NCI-H226 (cell line): ENCODE results near the gene TAL2.

ENCODE experiments used
- DNase-seq: peaks from one replicate; pipeline ENCODE4 v3.0.0-alpha.2; 2015

TAL2 gene

GRCh38 chr9:105662184-105663104, at the start of gene TAL2:
Gene TAL2, plus strand, starts transcription at chr9:105662457. Its CDS starts 40 bp downstream, at chr9:105662497.
- DNase-seq = no peak

DNA sequence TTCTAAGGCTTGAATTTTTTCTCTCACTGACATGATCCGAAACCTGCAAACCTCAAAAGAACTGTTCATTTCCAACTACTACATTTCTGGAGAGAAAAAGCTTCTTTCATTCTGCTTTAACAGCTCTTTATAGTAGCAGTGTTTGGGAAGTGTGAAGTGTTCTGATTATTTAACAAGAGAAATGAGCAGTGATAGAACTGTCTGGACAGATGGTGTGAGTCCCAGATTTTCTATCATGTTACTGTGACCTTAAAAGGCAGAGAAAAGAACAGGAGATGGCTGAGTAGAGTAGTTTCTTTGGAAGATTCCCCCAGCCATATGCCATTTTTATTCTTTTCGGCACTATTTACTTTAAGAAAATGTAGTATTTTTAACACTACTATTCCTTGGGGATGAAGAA, 41.3 kb upstream of the TAL2 start:
- DNase-seq = no peak

GRCh38 chr9:105625088-105625487, 37.2 kb upstream of the TAL2 start:
- DNase-seq = no peak

- no peak for DNase-seq
Measured at GRCh38 chr9:105632807-105633206, 29.4 kb upstream of the TAL2 start.

GRCh38 chr9:105633411-105633810, 28.8 kb upstream of the TAL2 start:
- DNase-seq = no peak

- no peak for DNase-seq
Measured at GRCh38 chr9:105636331-105636730, 25.9 kb upstream of the TAL2 start.

DNA sequence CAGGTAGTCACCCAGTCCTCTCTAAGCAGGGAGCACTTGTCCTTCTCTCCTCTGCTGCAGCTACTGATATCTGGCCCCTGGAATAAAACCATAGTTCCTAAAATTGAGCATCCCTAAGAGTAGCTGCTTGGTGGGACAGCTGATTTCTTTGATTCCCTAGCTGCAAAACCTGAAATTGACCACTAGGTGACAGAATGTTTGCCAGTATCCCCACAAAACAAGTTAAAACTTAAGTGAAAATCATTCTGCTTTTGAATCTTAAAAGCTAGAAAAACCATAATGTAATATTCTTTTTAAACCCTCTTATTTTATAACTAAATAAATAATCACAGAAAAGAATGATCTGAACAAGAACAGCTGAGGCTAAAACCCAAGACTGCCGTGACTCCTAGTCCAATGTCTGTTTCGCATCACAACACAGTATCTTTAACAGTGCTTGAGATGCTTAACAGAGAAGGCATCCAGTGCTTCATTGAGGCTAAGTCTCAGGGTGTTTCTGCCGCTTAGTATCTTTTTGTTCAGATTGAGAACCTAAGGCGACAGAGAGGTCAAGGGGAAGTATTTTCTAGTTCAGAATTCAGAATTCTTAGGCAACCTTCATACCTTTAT, 24.4 kb upstream of the TAL2 start:
- DNase-seq = no peak

- no peak for DNase-seq
Measured at GRCh38 chr9:105639936-105640335, 22.3 kb upstream of the TAL2 start.

DNA sequence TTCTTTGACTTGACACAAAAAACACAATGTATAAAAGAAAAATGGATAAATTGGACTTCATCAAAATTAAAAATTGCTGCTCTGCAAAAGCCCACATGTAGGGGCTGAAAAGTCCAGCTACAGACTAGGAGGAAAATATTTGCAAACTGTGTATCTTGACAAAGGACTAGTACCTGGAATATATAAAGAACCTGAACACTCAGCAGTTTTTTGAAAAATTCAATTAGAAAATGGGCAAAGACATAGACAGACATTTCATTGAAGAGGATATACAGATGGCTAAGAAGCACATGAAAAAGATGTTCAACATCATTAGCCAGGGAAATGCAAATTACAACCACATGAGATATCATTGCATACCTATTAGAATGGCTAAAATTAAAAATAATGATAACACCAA, 18.5 kb upstream of the TAL2 start:
- no peak for DNase-seq

DNA sequence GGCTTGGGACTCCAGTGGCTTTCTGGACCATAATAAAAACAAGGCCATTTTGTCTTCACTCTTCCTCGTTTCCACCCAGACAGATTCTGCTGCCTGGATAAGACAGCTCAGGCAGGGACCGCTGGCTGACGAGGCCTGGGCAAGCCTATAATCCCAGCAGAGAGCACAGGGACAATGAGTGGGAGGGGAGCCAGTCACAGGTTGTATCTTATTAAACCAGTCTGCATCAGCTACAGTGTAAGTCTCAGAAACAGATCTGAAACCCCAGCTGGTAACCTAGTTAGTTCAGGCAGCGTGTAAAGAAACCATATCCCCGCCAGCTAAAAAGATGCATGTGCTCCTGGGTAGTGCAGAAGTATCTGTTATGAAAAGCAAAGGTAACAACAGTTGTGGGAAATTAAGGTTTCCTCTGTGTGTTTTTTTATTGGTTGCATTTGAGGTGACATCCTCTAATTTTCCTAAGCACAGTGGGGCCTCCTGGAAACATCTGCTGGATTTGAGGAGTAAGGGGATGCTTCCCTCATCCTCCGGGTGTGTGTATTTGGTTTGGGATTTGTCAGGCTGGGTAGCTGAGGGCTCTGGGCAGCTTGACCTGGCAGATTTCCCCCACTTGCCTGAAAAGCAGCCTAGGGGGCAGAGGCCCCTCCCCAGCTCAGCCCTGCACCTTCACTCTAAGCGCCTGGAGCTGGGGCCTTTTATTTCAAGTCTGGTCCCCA, 15.2 kb upstream of the TAL2 start:
- DNase-seq = no peak

DNA sequence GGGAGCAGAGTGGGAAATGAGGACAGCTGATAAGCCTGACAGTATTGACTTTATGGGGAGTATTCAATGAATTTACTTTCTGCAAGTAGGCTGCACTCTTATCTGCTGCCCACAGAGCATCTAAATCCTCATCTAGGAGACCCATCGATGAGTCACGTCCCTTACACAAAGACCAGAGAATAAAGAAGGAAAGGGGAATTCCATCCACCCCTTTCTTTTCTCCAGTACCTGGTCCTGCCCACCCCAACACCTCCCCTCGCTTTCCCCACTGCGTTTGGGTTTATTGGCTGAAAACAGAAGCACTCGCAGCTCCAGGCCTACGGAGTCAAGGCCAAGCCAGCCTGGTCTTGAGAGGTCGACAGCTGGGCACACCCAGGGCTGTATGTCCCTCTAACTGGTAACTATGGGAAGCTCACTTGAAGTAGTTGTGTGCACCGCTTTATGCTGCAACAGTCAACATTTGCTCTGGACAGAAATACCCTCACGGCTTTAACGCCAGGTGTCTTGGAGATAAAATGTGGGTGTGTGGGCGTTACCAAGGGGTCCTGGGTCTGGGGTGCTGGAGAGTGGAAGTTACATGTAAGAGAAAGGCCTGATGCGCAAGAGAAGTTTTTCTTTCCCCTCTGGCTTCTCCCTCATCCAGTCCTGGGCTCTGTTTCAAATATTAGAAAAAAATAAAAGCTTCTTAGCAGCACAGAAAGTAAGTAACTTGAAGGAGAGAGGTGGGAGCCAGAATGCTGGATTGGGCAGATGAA, 14.5 kb upstream of the TAL2 start:
- DNase-seq = no peak

DNA sequence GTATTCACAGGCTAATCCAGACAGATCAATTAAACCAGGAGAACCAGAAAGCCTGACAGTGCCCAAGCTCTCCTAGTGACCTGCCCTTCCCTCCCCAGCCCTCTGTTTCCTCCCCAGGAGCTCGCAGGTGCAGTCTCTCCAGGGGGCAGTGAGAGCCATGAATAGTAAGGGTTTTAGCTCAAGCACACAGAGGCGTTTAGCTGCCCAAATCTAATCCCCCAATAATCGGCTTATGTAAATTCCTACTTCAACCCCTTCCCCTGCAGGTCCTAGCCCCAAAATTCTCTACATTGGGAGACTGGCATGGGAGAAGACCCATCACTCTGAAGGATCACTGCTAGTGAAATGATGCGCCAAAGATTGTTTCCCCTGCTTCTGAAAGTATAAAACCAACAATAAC, 10.5 kb upstream of the TAL2 start:
- DNase-seq = no peak

DNA sequence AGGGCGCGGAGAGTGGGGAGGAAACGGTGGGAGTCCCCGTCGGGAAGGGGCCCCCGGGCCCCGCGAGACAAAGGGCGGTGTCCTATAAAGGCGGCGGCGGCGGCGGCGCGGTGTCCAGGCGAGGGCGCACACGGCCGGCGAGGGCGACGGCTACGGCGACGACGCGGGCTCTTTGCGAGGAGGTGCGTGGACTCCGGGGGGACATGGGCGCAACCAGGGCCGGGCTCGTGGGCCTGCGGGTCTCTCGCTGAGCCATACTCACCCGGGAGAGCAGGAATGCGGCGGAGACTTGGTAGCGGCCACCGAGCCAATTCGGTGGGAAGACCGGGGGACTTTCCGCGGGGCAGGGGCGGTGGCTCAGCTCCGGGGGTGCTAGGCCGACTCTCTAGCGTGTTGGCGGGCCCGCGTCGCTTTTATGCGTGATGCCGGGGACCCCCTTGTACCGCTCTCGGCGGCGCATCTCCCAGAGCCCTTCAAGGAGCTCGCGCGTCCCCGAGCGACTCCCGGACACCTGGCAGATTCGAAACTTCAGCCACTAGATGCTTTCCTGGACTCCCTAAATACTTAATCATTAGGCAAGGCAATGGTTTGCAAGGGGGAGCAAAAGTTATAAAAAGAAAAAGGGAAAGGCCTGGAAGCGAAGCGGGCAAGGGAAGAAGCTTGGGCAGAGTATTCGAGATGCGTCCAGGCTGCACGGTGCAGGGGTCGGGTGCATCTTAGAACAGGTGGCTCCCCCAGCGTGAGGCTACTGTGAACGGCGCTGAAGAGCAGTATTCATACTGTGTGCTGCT, 5.9 kb upstream of the TAL2 start:
- DNase-seq = no peak

GRCh38 chr9:105658351-105658750, 3.9 kb upstream of the TAL2 start:
- no peak for DNase-seq

DNA sequence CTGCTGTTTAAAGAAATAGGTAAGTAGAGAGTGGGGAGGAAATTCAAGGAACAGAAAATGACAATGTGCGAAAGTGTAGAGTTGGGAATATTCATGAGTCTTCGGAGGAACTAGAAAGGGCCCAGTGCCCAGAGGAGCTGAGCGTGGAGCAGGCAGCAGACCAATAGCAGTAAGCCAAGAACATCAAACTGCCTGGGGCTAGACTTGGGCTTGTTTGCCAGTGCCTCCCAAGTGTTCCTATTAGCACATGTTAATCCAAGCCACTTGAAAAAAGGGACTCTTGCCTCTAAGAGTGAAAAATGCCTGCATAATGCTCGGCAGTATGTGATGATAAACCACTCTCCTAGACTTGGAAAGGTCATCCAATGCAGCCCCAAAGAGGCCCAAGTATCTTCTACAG, 1.2 kb upstream of the TAL2 start:
- no peak for DNase-seq

- no peak for DNase-seq
Measured at GRCh38 chr9:105663914-105664313, 1.7 kb downstream of the TAL2 start.

DNA sequence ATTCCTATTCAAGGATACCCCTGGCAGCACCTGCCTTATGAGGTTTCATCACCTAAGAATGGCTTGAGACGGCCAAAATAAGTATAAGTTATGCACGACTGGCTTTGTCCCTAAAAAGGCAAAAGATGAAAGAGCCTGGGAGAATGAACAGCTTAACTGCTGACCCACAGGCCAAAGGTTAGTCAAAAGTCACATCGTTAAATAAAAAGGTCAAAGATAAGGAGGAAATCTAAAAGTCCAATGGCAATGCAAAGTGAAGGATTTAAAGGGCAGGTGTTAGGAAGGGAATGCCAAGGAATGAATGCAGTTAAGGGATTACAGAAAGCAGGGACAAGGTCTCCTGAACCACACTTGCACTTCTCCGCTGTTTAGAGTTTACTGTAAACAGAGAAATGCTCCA, 5.6 kb downstream of the TAL2 start:
- DNase-seq = no peak

DNA sequence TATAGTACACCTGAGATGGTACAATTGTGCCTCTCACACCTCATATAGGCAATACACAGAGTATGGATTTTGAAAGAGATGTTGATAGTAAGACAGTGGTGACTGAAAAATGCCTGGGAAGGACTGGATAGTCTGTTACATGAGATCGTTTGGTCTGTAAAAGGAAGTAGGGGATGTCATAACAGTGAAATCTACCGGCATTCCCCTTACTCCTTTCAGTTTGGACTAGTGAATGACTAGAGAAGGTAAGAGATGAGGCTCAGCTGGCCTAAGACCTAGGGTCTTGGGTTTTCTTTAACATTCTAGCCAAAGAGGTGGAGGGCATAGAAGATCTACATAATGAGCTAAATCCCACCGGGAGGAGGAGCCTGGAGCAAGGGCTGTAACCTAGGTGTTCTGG, 8.1 kb downstream of the TAL2 start:
- DNase-seq = no peak

DNA sequence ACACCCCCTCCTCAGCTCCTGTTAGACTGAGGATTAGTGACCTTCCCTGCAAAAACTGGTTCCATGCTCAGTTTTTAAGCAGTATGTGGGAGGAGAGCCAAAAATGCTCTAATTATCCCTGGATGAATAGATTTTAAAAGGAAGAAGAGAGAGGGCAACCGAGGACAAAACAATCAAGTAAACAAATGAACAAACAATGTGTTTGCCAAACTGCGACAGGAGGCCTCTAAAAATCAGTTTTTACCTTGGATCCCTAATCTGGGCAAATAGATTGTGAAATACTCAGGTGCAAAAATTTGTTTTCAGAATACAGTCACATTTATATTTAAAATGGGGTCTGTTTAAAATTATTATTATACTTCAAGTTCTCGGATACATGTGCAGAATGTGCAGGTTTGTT, 8.5 kb downstream of the TAL2 start:
- no peak for DNase-seq

DNA sequence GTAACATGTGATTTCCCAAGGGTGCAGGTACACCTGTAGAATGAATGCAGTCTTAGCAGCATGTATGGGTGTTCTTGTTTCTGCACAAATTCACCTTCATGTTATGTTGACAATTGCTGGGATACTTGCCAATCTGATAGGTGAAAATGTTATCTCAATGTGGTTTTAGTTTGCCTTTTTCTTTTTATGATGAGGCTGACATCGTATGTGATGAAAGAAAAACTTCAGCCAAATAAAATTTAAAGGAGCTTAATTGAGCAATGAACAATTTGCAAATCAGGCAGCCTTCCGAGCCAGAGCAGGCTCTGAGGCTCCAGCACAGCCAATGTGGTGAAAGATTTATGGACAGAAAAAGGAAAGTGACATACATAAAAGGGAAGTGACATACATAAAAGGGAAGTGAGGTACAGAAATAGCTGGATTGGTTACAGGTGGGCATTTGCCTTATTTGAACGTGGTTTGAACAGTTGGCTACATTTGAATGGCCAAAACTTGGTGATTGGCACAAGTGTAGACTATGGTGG, 10.5 kb downstream of the TAL2 start:
- no peak for DNase-seq

DNA sequence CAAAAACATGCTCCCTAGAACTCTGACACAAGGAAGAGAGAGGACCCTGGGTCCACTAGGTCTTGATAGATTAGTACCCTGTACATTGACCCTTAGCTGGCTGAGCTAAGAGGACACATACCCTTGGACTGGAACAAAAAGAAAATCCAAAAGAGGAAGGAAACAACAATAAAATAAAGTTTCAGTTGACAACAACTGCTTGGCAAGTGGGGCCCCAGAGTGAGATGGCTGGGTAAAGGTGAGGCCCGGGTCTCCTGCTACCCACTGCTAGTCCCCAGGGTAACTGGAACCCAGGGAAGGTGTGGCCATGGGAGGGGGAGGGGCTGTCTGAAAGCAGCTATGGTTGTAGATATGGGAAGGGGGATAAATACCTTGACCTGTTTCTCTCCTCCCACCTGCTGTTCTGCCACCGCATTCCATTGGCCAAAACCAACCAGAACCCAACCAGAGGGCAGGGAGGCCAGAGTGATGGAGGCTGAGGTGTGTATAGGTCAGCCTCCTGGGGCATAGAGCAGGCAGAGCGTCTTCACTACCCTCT, 11.7 kb downstream of the TAL2 start:
- no peak for DNase-seq
